HG03280 (cell line): Measurements from ENCODE around the gene OPALIN.
"Not testable (repeated sequence)": the region's sequence is repeated elsewhere in the genome, so short reads cannot be mapped to it uniquely, and the experiment has no call there.

Source experiments
- ATAC-seq: cut with Tn5 transposase; IDR thresholded peaks from one replicate; pipeline ENCODE4 v1.9.1; 2021; ENCODE audit warnings: mild to moderate bottlenecking, moderate library complexity; ENCODE audit not compliant: unreplicated experiment

Gene OPALIN

GRCh38 chr10:96339956-96340904 is 18.6 kb downstream of the OPALIN start:
- ATAC-seq, result no peak

- ATAC-seq, result no peak
Observed at GRCh38 chr10:96339383-96339782, 19.4 kb downstream of the OPALIN start.

GRCh38 chr10:96338279-96338925 is 20.4 kb downstream of the OPALIN start:
- ATAC-seq, result no peak

GRCh38 chr10:96337106-96337505 is 21.7 kb downstream of the OPALIN start:
- ATAC-seq, result no peak

GRCh38 chr10:96334616-96335526 is 23.9 kb downstream of the OPALIN start:
- no peak for ATAC-seq

GRCh38 chr10:96333101-96333500 is 25.7 kb downstream of the OPALIN start:
- no peak for ATAC-seq

- no peak for ATAC-seq
Observed at GRCh38 chr10:96327462-96327861, 31.3 kb downstream of the OPALIN start.

- peak; percentile 92 for ATAC-seq
Observed at GRCh38 chr10:96325719-96326373, 33.0 kb downstream of the OPALIN start.

GRCh38 chr10:96324447-96324846 is 34.4 kb downstream of the OPALIN start:
- ATAC-seq, result no peak

GRCh38 chr10:96322275-96322674 is 36.5 kb downstream of the OPALIN start:
- no peak for ATAC-seq

- no peak for ATAC-seq
Observed at GRCh38 chr10:96321822-96322221, 37.0 kb downstream of the OPALIN start.

- no peak for ATAC-seq
Observed at GRCh38 chr10:96319754-96320474, 38.9 kb downstream of the OPALIN start.

GRCh38 chr10:96317067-96317833 is 41.6 kb downstream of the OPALIN start:
- ATAC-seq, result no peak

GRCh38 chr10:96313344-96313743 is 45.5 kb downstream of the OPALIN start:
- ATAC-seq, result no peak

- ATAC-seq, result no peak
Observed at GRCh38 chr10:96311180-96311715, 47.6 kb downstream of the OPALIN start.

GRCh38 chr10:96310321-96310669 is 48.5 kb downstream of the OPALIN start:
- ATAC-seq, result no peak

GRCh38 chr10:96309628-96310320 is 49.0 kb downstream of the OPALIN start:
- ATAC-seq, result no peak

GRCh38 chr10:96308854-96309253 is 49.9 kb downstream of the OPALIN start:
- not testable (repeated sequence) for ATAC-seq
